K562 (cell line): ENCODE results near the gene ASF1B. TPM values are rescaled to one million over a fixed set of nuclear protein-coding genes. Genes with fewer than 3 reads are reported as not detected.

Experiments
- ATF3 ChIP-seq, 2 experiments: fragments of 450-650 bp in 1 of 2; sonication (generic) in 1 of 2; formaldehyde crosslinking in 1 of 2; IDR thresholded peaks in 1 of 2; conservative IDR thresholded peaks in 1 of 2; 2 replicates each; pipeline versions ENCODE4 v1.6.1 to v1.8.1; 2016 to 2023; ENCODE audit warnings: mild to moderate bottlenecking in 2 of 2, moderate library complexity in 2 of 2, inconsistent platforms in 1 of 2, missing genetic modification reagents in 1 of 2
- BRD4 ChIP-seq: fragments of 200-600 bp; sonication (generic); IDR thresholded peaks from 2 replicates; pipeline ENCODE4 v1.6.1; 2017; ENCODE audit warnings: inconsistent platforms
- CTCFL ChIP-seq: IDR thresholded peaks from 2 replicates; pipeline ENCODE4 v1.6.1; 2011; ENCODE audit warnings: borderline replicate concordance, low read depth, mild to moderate bottlenecking, moderate library complexity, low read length; ENCODE audit not compliant: insufficient read depth, poor library complexity, severe bottlenecking
- E2F5 ChIP-seq: sonication (generic); formaldehyde crosslinking; IDR thresholded peaks from 2 replicates; pipeline ENCODE4 v1.8.0; 2022; ENCODE audit warnings: mild to moderate bottlenecking, missing genetic modification reagents
- FOSL1 ChIP-seq: fragments of 200-800 bp; sonication (Bioruptor generic); conservative IDR thresholded peaks from 2 replicates; pipeline ENCODE4 v1.6.1; 2016; ENCODE audit warnings: missing genetic modification characterization, missing compliant biosample characterization
- KHSRP ChIP-seq: fragments of 450-650 bp; IDR thresholded peaks from 2 replicates; pipeline ENCODE4 v1.6.1; 2017
- KLF1 ChIP-seq: fragments of 450-650 bp; IDR thresholded peaks from 2 replicates; pipeline ENCODE4 v1.6.1; 2016; ENCODE audit warnings: missing genetic modification characterization, missing compliant biosample characterization
- MTA3 ChIP-seq: fragments of 450-650 bp; formaldehyde crosslinking; IDR thresholded peaks from 2 replicates; pipeline ENCODE4 v1.6.1; 2017; ENCODE audit warnings: mild to moderate bottlenecking, borderline replicate concordance
- MYNN ChIP-seq, 2 experiments: sonication (generic); formaldehyde crosslinking in 1 of 2; IDR thresholded peaks; 2 replicates each; pipeline versions ENCODE4 v1.5.0 to v1.6.1; 2016 to 2020; ENCODE audit warnings: antibody characterized with exemption in 1 of 2, missing genetic modification reagents in 1 of 2
- PHF20 ChIP-seq: fragments of 450-650 bp; IDR thresholded peaks from 2 replicates; pipeline ENCODE4 v1.6.1; 2018; ENCODE audit not compliant: partially characterized antibody
- SPI1 ChIP-seq: IDR thresholded peaks from 2 replicates; pipeline ENCODE4 v1.6.1; 2011; ENCODE audit warnings: low read depth, low read length, control low read depth, borderline replicate concordance
- SRSF9 ChIP-seq: fragments of 200-400 bp; formaldehyde crosslinking; IDR thresholded peaks from 2 replicates; pipeline ENCODE4 v1.6.1; 2017; ENCODE audit warnings: low read depth, low read length, borderline replicate concordance
- ZFP36 ChIP-seq: fragments of 150-350 bp; IDR thresholded peaks from 2 replicates; pipeline ENCODE4 v1.6.1; 2018; ENCODE audit warnings: low read length, low read depth; ENCODE audit not compliant: partially characterized antibody
- ZNF766 ChIP-seq: fragments of 200-800 bp; sonication (Bioruptor generic); conservative IDR thresholded peaks from 2 replicates; pipeline ENCODE4 v1.6.1; 2016; ENCODE audit warnings: missing genetic modification characterization, missing compliant biosample characterization
- polyA plus RNA-seq, 8 experiments: library from polyadenylated mRNA; depleted of rRNA in 4 of 8; stranded (reverse) in 5 of 8; unstranded in 3 of 8; fragments of >200 nt; fragmentation: Nextera tagmentation in 2 of 8; fragmentation: Illumina TruSeq in 1 of 8; extraction: Ambion mirVana in 2 of 8; extraction: Trizol in 1 of 8; gene quantifications; 2 replicates each; pipeline versions ENCODE4 v1.2.1 to v1.2.3, GENCODE V29; 2011 to 2014; ENCODE audit warnings: inconsistent platforms in 1 of 8, missing spikeins in 1 of 8
- total RNA-seq, 7 experiments: library from RNA; depleted of rRNA in 6 of 7; stranded (reverse); fragments of >200 nt in 6 of 7; fragmentation: Illumina TruSeq in 2 of 7; extraction: Trizol in 2 of 7; gene quantifications; 2 replicates each; pipeline versions ENCODE4 v1.2.1 to v1.2.3, GENCODE V29; 2011 to 2021; ENCODE audit warnings: low replicate concordance in 1 of 7
- TF ChIP-seq, protein P1 (sequence below): fragments of 450-650 bp; IDR thresholded peaks from 2 replicates; pipeline ENCODE4 v1.6.1; 2017; ENCODE audit warnings: antibody characterized with exemption, mild to moderate bottlenecking
- TF ChIP-seq, protein P2 (sequence below): sonication (generic); formaldehyde crosslinking; IDR thresholded peaks from 2 replicates; pipeline ENCODE4 v1.9.0; 2022; ENCODE audit warnings: mild to moderate bottlenecking, missing genetic modification reagents

The ASF1B gene
- total and polyA plus RNA-seq, 9 of the 15 experiments (the other 6 are each of a cell fraction or from before 2014, with no cell fraction given): 6.0 to 69.4 (median 53.3) TPM

DNA sequence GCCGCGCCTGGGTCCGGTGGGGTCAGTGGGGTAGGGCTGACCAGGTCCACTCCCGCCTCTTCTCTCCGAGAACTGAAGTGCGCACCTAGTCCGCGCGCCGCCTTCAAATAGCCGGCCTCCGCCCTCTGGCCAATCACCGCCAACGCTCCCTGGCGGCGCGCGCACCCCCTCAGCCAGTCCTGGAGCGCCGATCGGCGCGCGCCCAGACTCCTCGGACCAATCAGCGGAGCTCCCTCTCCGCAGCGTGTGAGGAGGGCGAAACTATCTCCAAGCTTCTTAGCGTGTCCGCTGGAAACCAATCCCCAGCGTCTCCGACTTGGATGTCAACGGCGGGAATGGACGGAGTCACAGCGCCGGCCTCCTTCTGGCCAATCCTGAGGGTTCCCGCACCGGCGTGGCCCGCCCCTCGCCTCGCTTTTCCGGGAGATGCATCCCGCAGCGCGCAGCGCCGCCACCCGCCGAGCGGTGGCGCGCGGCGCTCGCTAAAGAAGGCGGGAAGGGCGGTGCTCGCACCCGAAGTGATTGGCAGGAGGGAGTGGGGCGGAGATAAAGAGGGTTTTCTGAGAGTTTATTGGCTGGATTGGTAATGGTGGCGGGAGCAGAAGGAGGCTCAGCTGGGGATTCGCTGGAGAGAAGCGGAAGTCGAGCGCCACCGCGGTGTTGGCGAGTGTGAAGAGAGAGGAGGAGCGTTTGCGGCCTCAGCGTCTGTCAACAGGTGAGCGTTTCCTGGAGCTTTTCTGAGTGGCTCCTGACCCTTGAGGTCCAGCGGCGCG is at the start of gene ASF1B (continued):
- TF ChIP-seq FOSL1 (peak; percentile 13; the same call in 1 of the 2 replicates), SPI1 (peak; percentile 79), PHF20 (peak; percentile 40), CTCFL (peak; percentile 89), SRSF9 (no peak), ATF3 (IDR thresholded peaks at IDR 0.05) (no peak), ATF3 (CRISPR knock-in tag; conservative IDR thresholded peaks at IDR 0.05) (0 out of 2 replicates have a peak, but pooled peaks have one; percentile 67), KHSRP (no peak), MTA3 (peak; percentile 76; the same call in 1 of the 2 replicates), ZNF766 (CRISPR knock-in tag) (no peak), E2F5 (CRISPR knock-in tag) (0 out of 2 replicates have a peak, but pooled peaks have one; percentile 71), BRD4 (no peak), KLF1 (tag) (peak; percentile 86; the same call in 1 of the 2 replicates), MYNN (IDR thresholded peaks at IDR 0.05) (no peak), MYNN (CRISPR knock-in tag; IDR thresholded peaks at IDR 0.05) (no peak), ZFP36 (peak; percentile 33)
- TF ChIP-seq, protein P1, sequence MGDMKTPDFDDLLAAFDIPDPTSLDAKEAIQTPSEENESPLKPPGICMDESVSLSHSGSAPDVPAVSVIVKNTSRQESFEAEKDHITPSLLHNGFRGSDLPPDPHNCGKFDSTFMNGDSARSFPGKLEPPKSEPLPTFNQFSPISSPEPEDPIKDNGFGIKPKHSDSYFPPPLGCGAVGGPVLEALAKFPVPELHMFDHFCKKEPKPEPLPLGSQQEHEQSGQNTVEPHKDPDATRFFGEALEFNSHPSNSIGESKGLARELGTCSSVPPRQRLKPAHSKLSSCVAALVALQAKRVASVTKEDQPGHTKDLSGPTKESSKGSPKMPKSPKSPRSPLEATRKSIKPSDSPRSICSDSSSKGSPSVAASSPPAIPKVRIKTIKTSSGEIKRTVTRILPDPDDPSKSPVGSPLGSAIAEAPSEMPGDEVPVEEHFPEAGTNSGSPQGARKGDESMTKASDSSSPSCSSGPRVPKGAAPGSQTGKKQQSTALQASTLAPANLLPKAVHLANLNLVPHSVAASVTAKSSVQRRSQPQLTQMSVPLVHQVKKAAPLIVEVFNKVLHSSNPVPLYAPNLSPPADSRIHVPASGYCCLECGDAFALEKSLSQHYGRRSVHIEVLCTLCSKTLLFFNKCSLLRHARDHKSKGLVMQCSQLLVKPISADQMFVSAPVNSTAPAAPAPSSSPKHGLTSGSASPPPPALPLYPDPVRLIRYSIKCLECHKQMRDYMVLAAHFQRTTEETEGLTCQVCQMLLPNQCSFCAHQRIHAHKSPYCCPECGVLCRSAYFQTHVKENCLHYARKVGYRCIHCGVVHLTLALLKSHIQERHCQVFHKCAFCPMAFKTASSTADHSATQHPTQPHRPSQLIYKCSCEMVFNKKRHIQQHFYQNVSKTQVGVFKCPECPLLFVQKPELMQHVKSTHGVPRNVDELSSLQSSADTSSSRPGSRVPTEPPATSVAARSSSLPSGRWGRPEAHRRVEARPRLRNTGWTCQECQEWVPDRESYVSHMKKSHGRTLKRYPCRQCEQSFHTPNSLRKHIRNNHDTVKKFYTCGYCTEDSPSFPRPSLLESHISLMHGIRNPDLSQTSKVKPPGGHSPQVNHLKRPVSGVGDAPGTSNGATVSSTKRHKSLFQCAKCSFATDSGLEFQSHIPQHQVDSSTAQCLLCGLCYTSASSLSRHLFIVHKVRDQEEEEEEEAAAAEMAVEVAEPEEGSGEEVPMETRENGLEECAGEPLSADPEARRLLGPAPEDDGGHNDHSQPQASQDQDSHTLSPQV: 0 out of 2 replicates have a peak, but pooled peaks have one; percentile 33
- TF ChIP-seq, protein P2, sequence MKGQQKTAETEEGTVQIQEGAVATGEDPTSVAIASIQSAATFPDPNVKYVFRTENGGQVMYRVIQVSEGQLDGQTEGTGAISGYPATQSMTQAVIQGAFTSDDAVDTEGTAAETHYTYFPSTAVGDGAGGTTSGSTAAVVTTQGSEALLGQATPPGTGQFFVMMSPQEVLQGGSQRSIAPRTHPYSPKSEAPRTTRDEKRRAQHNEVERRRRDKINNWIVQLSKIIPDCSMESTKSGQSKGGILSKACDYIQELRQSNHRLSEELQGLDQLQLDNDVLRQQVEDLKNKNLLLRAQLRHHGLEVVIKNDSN (CRISPR knock-in tag): peak; percentile 51
